IMR-90 (cell line): Measurements from ENCODE around the gene TRIP4.

Experiments used
- BHLHE40 ChIP-seq: fragments of 150-350 bp; IDR thresholded peaks from 2 replicates; pipeline ENCODE4 v1.6.1; 2016; ENCODE audit warnings: mild to moderate bottlenecking, low read depth, low read length
- CEBPB ChIP-seq: IDR thresholded peaks from 2 replicates; pipeline ENCODE4 v1.6.1; 2012; ENCODE audit warnings: low read depth, low read length, improper control_type of control experiment
- CHD1 ChIP-seq: IDR thresholded peaks from 2 replicates; pipeline ENCODE4 v1.6.1; 2012; ENCODE audit warnings: low read depth, low read length, improper control_type of control experiment
- CTCF ChIP-seq: conservative IDR thresholded peaks from 2 replicates; pipeline ENCODE4 v1.5.1; 2012; ENCODE audit warnings: mild to moderate bottlenecking, low read depth, low read length, improper control_type of control experiment
- MAFK ChIP-seq: IDR thresholded peaks from 2 replicates; pipeline ENCODE4 v1.6.1; 2012; ENCODE audit warnings: low read depth, low read length, improper control_type of control experiment
- MAZ ChIP-seq: IDR thresholded peaks from 2 replicates; pipeline ENCODE4 v1.6.1; 2012; ENCODE audit warnings: low read depth, mild to moderate bottlenecking, low read length, improper control_type of control experiment, moderate library complexity, borderline replicate concordance
- MXI1 ChIP-seq: IDR thresholded peaks from 2 replicates; pipeline ENCODE4 v1.6.1; 2012; ENCODE audit warnings: low read depth, mild to moderate bottlenecking, low read length, moderate library complexity, borderline replicate concordance
- POLR2A ChIP-seq: IDR thresholded peaks from 2 replicates; pipeline ENCODE4 v1.6.1; 2012; ENCODE audit warnings: mild to moderate bottlenecking, low read depth, low read length
- RAD21 ChIP-seq: IDR thresholded peaks from 2 replicates; pipeline ENCODE4 v1.6.1; 2012; ENCODE audit warnings: low read length, improper control_type of control experiment
- RFX5 ChIP-seq: IDR thresholded peaks from 2 replicates; pipeline ENCODE4 v1.8.0; 2012; ENCODE audit warnings: low read depth, mild to moderate bottlenecking, low read length, moderate library complexity
- SMC3 ChIP-seq: fragments of 150-350 bp; IDR thresholded peaks from 2 replicates; pipeline ENCODE4 v1.6.1; 2016; ENCODE audit warnings: low read depth, mild to moderate bottlenecking, antibody characterized with exemption, low read length, moderate library complexity

GRCh38 chr15:64454282-64454681 is 66.6 kb downstream of the TRIP4 start:
- TF ChIP-seq CEBPB (no peak), RAD21 (no peak), CTCF (no peak), MAZ (no peak), MXI1 (no peak), MAFK (no peak), CHD1 (no peak), SMC3 (no peak), BHLHE40 (no peak), RFX5 (no peak), POLR2A (no peak)
